Measurements from ENCODE around the gene ITGB8. TPM values are rescaled to one million over a fixed set of nuclear protein-coding genes. Genes with fewer than 3 reads are reported as not detected.

The ITGB8 gene
- total RNA-seq, 1 donor from 2014 or later, result 7.9 TPM

DNA sequence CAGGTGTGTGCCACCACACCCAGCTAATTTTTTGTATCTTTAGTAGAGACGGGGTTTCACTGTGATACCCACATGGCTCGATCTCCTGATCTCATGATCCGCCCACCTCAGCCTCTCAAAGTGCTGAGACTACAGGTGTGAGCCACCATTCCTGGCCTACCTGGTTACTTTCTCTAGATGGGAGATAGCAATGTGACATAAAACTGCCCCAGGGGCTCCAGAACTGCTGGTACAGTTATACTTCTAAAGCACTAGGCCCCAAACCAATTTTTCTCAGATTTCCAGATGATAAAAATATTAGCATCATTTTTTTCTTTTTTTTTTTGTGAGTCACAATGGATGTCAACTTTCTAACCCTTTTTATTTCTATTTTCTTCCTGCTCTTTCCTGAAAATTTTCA, 27.4 kb downstream of the ITGB8 start:
- Histone ChIP-seq H3K9me3 (no peaks in the 10 kb centered on the region), H3K27ac (no peak overlapping the region), H3K4me1 (no peaks in the 10 kb centered on the region), H3K4me3 (no peak overlapping the region), H3K27me3 (no peaks in the 10 kb centered on the region), H3K36me3 (no peaks in the 10 kb centered on the region)
- DNase-seq (ENCODE audit: low spot score in 2 of 2), result no peak
- TF ChIP-seq, protein P1, sequence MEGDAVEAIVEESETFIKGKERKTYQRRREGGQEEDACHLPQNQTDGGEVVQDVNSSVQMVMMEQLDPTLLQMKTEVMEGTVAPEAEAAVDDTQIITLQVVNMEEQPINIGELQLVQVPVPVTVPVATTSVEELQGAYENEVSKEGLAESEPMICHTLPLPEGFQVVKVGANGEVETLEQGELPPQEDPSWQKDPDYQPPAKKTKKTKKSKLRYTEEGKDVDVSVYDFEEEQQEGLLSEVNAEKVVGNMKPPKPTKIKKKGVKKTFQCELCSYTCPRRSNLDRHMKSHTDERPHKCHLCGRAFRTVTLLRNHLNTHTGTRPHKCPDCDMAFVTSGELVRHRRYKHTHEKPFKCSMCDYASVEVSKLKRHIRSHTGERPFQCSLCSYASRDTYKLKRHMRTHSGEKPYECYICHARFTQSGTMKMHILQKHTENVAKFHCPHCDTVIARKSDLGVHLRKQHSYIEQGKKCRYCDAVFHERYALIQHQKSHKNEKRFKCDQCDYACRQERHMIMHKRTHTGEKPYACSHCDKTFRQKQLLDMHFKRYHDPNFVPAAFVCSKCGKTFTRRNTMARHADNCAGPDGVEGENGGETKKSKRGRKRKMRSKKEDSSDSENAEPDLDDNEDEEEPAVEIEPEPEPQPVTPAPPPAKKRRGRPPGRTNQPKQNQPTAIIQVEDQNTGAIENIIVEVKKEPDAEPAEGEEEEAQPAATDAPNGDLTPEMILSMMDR (IDR thresholded peaks at IDR 0.05), result no peak
- intact Hi-C loops (cut with DNase I), result no loop called here

DNA sequence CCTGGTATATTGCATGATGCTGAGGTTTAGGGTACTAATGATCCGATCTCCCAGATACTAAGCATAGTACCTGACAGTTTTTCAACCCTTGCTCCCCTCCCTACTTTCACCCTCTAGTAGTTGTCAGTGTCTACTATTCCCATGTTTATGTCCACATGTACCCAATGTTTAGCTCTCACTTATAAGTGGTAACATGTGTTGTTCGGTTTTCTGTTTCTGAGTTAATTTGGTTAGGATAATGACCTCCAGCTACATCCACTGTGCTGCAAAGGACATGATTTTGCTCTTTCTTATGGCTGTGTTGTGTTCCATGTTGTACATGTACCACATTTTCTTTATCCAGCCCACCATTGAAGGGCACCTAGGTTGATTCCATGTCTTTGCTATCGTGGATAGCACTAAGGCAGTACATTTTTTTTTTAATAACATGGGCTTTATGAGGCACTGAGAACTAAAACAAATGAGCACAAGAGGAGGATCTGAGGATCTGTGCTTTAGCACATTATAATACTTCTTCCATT, 28.1 kb downstream of the ITGB8 start:
- no peaks in the 10 kb centered on the region for H3K4me1 ChIP-seq
- H3K4me3 ChIP-seq, result no peak overlapping the region
- H3K27ac ChIP-seq, result no peak overlapping the region
- no peaks in the 10 kb centered on the region for H3K36me3 ChIP-seq
- intact Hi-C loops (cut with DNase I), result no loop called here
- DNase-seq (ENCODE audit: low spot score in 2 of 2), result no peak
- TF ChIP-seq, protein P1 (IDR thresholded peaks at IDR 0.05), result no peak
- no peaks in the 10 kb centered on the region for H3K9me3 ChIP-seq
- H3K27me3 ChIP-seq, result no peaks in the 10 kb centered on the region

DNA sequence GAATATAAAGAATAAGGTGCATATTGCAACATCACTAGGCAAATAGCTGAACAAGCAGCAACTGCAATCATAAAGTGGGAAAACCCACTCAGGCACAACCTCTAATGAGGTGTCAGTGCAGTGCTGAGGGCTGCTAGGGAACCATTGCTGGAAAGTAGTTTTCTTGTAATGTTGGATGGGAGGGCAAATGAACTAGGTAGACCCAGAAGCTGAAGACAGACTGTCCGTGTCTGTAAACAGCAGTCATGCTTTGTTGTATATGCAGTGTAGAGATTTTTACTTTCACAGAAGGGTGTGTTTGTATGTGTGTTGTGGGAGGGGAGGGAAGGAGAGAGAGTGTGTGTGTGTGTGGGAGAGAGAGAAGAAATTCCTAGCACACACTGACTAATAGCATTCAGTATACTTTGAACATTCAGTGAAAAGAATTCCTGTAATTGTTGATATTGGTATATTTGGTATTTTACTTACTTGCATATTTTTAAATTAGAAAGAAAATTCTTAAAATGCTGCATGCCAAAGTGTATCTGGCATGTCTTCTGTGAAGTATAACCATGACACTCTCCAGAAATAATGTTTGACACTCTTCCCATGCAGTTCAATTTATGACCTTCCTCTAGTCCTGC, 28.8 kb downstream of the ITGB8 start:
- no peak for DNase-seq (ENCODE audit: low spot score in 2 of 2)
- H3K9me3 ChIP-seq, result no peaks in the 10 kb centered on the region
- H3K27me3 ChIP-seq, result no peaks in the 10 kb centered on the region
- TF ChIP-seq, protein P1 (IDR thresholded peaks at IDR 0.05), result no peak
- H3K36me3 ChIP-seq, result no peaks in the 10 kb centered on the region
- no peaks in the 10 kb centered on the region for H3K4me1 ChIP-seq
- intact Hi-C loops (cut with DNase I), result no loop called here
- no peak overlapping the region for H3K27ac ChIP-seq
- H3K4me3 ChIP-seq, result no peak overlapping the region

DNA sequence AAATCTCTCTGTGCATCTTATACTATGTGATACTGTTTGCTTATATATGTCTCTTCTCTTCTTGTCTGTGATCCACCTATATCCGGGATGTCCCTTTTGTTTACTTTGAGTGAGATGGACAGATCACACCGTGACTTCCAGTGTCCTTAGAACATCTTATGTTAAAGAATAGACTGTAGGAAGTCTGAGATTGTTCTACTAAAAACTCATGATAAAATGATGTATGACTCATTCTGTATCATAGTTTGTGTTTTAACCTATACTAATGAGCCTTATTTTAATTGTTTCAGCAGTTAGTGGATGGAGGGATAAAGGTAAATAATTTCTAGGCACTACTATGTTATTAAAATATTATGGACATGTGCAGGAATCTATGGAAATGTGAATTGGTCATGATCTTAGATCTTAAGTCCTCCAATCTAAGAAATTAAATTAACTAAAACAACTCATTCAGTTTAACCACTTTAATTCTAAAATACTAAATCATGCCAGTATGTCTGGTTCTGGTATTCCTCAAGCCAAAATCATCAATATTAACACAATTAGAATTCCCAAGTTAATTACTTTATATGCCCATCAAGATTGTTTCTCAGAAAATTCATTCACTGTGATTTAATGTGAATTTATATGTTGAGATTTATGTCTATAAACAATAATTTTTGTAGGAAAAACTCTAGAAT, 32.0 kb downstream of the ITGB8 start:
- no peaks in the 10 kb centered on the region for H3K9me3 ChIP-seq
- H3K27ac ChIP-seq, result no peak overlapping the region
- intact Hi-C loops (cut with DNase I), result no loop called here

DNA sequence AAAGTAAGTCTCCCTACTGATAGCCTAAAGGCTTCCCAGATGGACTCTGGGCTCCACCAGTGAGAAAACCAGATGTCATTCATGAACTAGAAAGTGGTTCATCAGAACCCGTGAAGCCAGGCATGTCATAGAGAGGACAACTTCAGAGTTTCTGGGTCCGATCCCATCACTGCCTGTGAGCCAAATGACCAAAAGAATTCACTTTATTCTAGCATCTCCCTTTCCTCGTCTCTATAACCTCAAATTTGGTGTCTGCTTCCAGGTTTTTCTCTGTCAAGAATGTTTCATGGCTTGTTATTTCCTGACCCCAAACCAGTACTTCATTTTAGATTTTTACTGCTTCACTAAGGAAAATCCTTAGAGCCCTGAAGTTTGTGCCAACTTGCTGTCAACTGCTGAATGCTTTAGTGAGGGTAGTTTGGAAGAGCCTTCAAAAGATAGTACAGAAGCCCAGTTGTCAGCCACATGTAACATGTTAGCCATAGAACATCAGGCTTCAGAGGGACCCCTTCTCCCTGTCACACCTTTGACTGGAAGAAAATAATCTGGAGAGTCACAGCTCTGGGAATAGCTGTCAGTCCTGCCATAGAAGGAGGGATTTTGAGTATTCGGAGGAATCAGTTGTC, 34.0 kb downstream of the ITGB8 start:
- peak overlapping the region in 1 of 2 donors; percentile 23 for H3K27ac ChIP-seq
- no peak for DNase-seq (ENCODE audit: low spot score in 2 of 2)

More for the DNA sequence above, 32.0 kb downstream of the ITGB8 start:
- Histone ChIP-seq H3K4me3 (no peak overlapping the region), H3K36me3 (no peaks in the 10 kb centered on the region), H3K4me1 (peaks cover 0 to 8% of the 10 kb centered on the region in 2 donors), H3K27me3 (no peaks in the 10 kb centered on the region)
- TF ChIP-seq, protein P1 (IDR thresholded peaks at IDR 0.05), result no peak
- no peak for DNase-seq (ENCODE audit: low spot score in 2 of 2)

More for the DNA sequence above, 34.0 kb downstream of the ITGB8 start:
- H3K4me3 ChIP-seq, result no peak overlapping the region
- TF ChIP-seq, protein P1 (IDR thresholded peaks at IDR 0.05), result no peak
- no peaks in the 10 kb centered on the region for H3K27me3 ChIP-seq
- no peaks in the 10 kb centered on the region for H3K9me3 ChIP-seq
- peaks cover 0 to 8% of the 10 kb centered on the region in 2 donors for H3K4me1 ChIP-seq
- H3K36me3 ChIP-seq, result no peaks in the 10 kb centered on the region
- intact Hi-C loops (cut with DNase I), result loop anchor here (5.0 kb wide), 1 partner anchor 32 kb away; the partner anchor contains the start of gene ITGB8

Data from ascending aorta (tissue), 2 donors.